ENCODE data around the gene CAMK2G. TPM values are rescaled to one million over a fixed set of nuclear protein-coding genes. Genes with fewer than 3 reads are reported as not detected.

The CAMK2G gene
- total RNA-seq, 1 experiment from 2014 or later = 58.9 TPM

DNA sequence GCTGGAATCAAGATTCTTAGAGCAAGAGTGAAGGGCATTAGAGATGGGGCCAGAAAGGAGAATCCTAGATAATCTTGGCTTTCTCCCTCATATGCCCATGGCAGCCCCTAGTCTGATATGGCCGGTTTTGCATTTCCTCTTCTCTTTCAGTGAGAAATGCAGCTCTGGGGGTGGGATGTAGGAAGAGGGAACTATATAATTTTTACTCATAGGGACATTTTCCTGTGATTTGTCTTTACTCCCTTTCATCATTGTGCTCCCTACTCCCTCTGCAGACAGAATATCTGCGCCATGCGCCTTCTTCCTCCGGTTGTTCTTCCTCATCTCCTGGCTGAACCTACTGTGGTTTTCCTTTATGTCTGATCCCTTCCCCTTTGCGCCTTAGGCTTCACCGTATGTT lies 109.3 kb downstream of the CAMK2G start:
- no peak for DNase-seq
- intact Hi-C loops (cut with micrococcal nuclease; ENCODE audit: unreplicated experiment) = no loop called here
- no peak overlapping the region for H3K27ac Mint-ChIP-seq (ENCODE audit: unreplicated experiment)
- peaks cover 19% of the 10 kb centered on the region for H3K4me1 Mint-ChIP-seq (ENCODE audit: low read depth, unreplicated experiment)
- no peaks in the 10 kb centered on the region for H3K9me3 Mint-ChIP-seq (ENCODE audit: low read depth, unreplicated experiment)
- CTCF ChIA-PET = no interaction called here
- H3K36me3 Mint-ChIP-seq (ENCODE audit: insufficient read depth, unreplicated experiment) = peaks cover 64% of the 10 kb centered on the region
- BruUV-seq (replicated peaks) = no TSS peak
- no peaks in the 10 kb centered on the region for H3K27me3 Mint-ChIP-seq (ENCODE audit: unreplicated experiment)
- H3K4me3 Mint-ChIP-seq (ENCODE audit: low read depth, unreplicated experiment) = no peak overlapping the region
- TF ChIP-seq, protein P1, sequence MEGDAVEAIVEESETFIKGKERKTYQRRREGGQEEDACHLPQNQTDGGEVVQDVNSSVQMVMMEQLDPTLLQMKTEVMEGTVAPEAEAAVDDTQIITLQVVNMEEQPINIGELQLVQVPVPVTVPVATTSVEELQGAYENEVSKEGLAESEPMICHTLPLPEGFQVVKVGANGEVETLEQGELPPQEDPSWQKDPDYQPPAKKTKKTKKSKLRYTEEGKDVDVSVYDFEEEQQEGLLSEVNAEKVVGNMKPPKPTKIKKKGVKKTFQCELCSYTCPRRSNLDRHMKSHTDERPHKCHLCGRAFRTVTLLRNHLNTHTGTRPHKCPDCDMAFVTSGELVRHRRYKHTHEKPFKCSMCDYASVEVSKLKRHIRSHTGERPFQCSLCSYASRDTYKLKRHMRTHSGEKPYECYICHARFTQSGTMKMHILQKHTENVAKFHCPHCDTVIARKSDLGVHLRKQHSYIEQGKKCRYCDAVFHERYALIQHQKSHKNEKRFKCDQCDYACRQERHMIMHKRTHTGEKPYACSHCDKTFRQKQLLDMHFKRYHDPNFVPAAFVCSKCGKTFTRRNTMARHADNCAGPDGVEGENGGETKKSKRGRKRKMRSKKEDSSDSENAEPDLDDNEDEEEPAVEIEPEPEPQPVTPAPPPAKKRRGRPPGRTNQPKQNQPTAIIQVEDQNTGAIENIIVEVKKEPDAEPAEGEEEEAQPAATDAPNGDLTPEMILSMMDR (IDR thresholded peaks at IDR 0.05; ENCODE audit: unreplicated experiment) = no peak

DNA sequence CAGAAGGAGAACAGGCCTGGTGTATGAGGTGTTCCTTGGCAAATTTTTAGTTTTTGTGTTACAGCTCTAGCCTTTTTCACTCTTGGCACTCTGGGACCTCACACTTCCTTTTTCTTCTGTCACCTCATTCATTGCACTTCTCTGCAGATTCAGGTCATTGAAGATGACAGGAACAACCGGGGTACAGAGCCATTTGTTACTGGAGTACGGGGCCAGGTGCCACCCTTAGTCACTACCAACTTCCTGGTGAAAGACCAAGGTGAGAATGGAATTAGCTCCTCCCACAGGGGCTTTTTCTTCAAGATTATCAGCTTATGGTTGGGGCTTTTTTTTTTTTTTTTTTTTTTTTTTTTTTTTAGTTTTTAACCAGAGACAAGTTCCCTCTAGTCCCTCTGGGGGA lies 111.0 kb downstream of the CAMK2G start:
- CTCF ChIA-PET = interaction anchor here (0.6 to 1.2 kb wide), 2 partner anchors 9 to 124 kb away, joined by 3 read pairs; a partner anchor contains a TSS
- Mint-ChIP-seq H3K27ac (ENCODE audit: unreplicated experiment) (peak overlapping the region; percentile 37), H3K27me3 (ENCODE audit: unreplicated experiment) (no peaks in the 10 kb centered on the region), H3K4me3 (ENCODE audit: low read depth, unreplicated experiment) (no peak overlapping the region), H3K9me3 (ENCODE audit: low read depth, unreplicated experiment) (no peaks in the 10 kb centered on the region), H3K4me1 (ENCODE audit: low read depth, unreplicated experiment) (peaks cover 19% of the 10 kb centered on the region), H3K36me3 (ENCODE audit: insufficient read depth, unreplicated experiment) (peaks cover 55% of the 10 kb centered on the region)
- intact Hi-C loops (cut with micrococcal nuclease; ENCODE audit: unreplicated experiment) = no loop called here
- no peak for DNase-seq
- BruUV-seq (replicated peaks) = no TSS peak
- TF ChIP-seq, protein P1 (IDR thresholded peaks at IDR 0.05; ENCODE audit: unreplicated experiment) = no peak

DNA sequence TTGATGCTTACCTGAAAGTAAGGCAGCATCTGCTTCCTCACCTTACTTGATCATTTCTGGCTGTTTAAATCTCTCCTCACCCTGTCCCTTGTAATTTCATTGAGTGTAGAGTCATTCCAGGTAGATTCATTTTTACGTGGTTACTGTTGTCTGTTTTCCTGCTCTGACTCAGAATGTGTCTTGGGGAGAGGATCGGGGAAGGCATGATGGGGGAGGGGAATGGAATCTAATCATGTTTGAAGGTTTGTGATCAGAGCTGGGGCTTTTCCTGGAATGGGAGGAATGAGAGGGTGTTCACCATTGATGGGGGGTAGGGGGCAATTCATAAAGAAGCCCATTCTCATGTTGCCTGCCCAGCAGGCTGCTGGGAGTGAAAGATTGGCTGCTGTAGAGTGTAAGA lies 111.4 kb downstream of the CAMK2G start:
- no peaks in the 10 kb centered on the region for H3K9me3 Mint-ChIP-seq (ENCODE audit: low read depth, unreplicated experiment)
- intact Hi-C loops (cut with micrococcal nuclease; ENCODE audit: unreplicated experiment) = no loop called here
- no peak for DNase-seq
- TF ChIP-seq, protein P1 (IDR thresholded peaks at IDR 0.05; ENCODE audit: unreplicated experiment) = no peak
- no peaks in the 10 kb centered on the region for H3K27me3 Mint-ChIP-seq (ENCODE audit: unreplicated experiment)
- no TSS peak for BruUV-seq (replicated peaks)
- H3K4me1 Mint-ChIP-seq (ENCODE audit: low read depth, unreplicated experiment) = peaks cover 19% of the 10 kb centered on the region
- H3K36me3 Mint-ChIP-seq (ENCODE audit: insufficient read depth, unreplicated experiment) = peaks cover 52% of the 10 kb centered on the region
- CTCF ChIA-PET = interaction anchor here (0.6 to 1.2 kb wide), 2 partner anchors 9 to 124 kb away, joined by 3 read pairs; a partner anchor contains a TSS
- H3K4me3 Mint-ChIP-seq (ENCODE audit: low read depth, unreplicated experiment) = no peak overlapping the region
- peak overlapping the region; percentile 37 for H3K27ac Mint-ChIP-seq (ENCODE audit: unreplicated experiment)

Other genes starting within 250 kb of the CAMK2G start
- gene MYOZ1, start 233.1 kb downstream of the CAMK2G start, total RNA-seq (2022) = not detected in 2 replicates
- gene SYNPO2L, start 218.5 kb downstream of the CAMK2G start, total RNA-seq (2022) = 0.34 TPM in 1 of 2 replicates, not detected in the other
- 12.1 and 13.4 TPM in 2 replicates for gene AGAP5, start 176.4 kb downstream of the CAMK2G start, total RNA-seq (2022)
- 91.7 and 98.4 TPM in 2 replicates for gene SEC24C, start 130.2 kb downstream of the CAMK2G start, total RNA-seq (2022)
- 39.2 and 44.1 TPM in 2 replicates for gene CHCHD1, start 92.5 kb downstream of the CAMK2G start, total RNA-seq (2022)
- gene ZSWIM8, start 88.9 kb downstream of the CAMK2G start, total RNA-seq (2022) = 59.9 and 69.9 TPM in 2 replicates
- 24.8 and 26.7 TPM in 2 replicates for gene NDST2, start 63.0 kb downstream of the CAMK2G start, total RNA-seq (2022)
- gene PLAU, start 36.6 kb upstream of the CAMK2G start, total RNA-seq (2022) = 655 and 706 TPM in 2 replicates
- gene VCL, start 123.6 kb upstream of the CAMK2G start, total RNA-seq (2022) = 234 and 237 TPM in 2 replicates